A549 (cell line): ENCODE results near the gene ATP6V1B1. TPM values are rescaled to one million over a fixed set of nuclear protein-coding genes. Genes with fewer than 3 reads are reported as not detected.
A peak's percentile ranks its signal among the peaks of the same experiment; 100 is the strongest.

ENCODE experiments used
- ATAC-seq, 2 experiments: fragments of 200-7000 bp in 1 of 2; fragments of >200 bp in 1 of 2; cut with Nextera tagmentation in 1 of 2; cut with Tn5 transposase in 1 of 2; 3 replicates each; pipeline versions ENCODE4 v1.8.0 to v1.9.1; 2018 to 2020; ENCODE audit warnings: mild to moderate bottlenecking in 1 of 2, moderate library complexity in 1 of 2
- CTCF ChIA-PET: fragments of 300-600 bp; sonication (Branson Sonifier 250); formaldehyde crosslinking; extraction: SDS; loops from one replicate; lab custom pipeline; 2021; ENCODE audit warnings: antibody characterized with exemption, inconsistent platforms; lab: Yijun Ruan, JAX
- POLR2A ChIA-PET: fragments of 350-600 bp; formaldehyde crosslinking; extraction: SDS; loops from one replicate; lab custom pipeline; 2021; ENCODE audit warnings: antibody characterized with exemption, inconsistent platforms; lab: Yijun Ruan, JAX
- DNase-seq, 2 experiments: peaks; one replicate each; pipeline versions ENCODE4 v3.0.0 to v3.0.0-alpha.2; 2011 to 2016; ENCODE audit warnings: low read depth in 1 of 2, low spot score in 1 of 2
- FAIRE-seq: peaks from 2 replicates; lab custom pipeline; 2011; peaks lifted over from hg19 to GRCh38; lab: Jason Lieb, UNC
- H3K27ac ChIP-seq, 2 experiments: fragments of >200 bp; sonication (Bioruptor Twin); formaldehyde crosslinking; 3 replicates each; pipeline ENCODE4 v1.5.1; 2016 to 2017
- H3K4me1 ChIP-seq: fragments of >200 bp; sonication (Bioruptor Twin); formaldehyde crosslinking; 3 replicates; pipeline ENCODE4 v1.6.1; 2016
- H3K4me2 ChIP-seq: fragments of >200 bp; sonication (Bioruptor Twin); formaldehyde crosslinking; 3 replicates; pipeline ENCODE4 v1.6.1; 2016
- H3K4me3 ChIP-seq: fragments of >200 bp; sonication (Bioruptor Twin); formaldehyde crosslinking; 3 replicates; pipeline ENCODE4 v1.5.1; 2016
- H3K9me3 ChIP-seq: fragments of >200 bp; sonication (Bioruptor Twin); formaldehyde crosslinking; 3 replicates; pipeline ENCODE4 v1.6.1; 2016
- BHLHE40 ChIP-seq: IDR thresholded peaks from 2 replicates; pipeline ENCODE4 v1.6.1; 2012; ENCODE audit warnings: low read depth, low read length, inconsistent platforms
- CTCF ChIP-seq: fragments of >200 bp; sonication (Bioruptor Twin); formaldehyde crosslinking; IDR thresholded peaks from 3 replicates; pipeline ENCODE4 v1.5.1; 2016
- EP300 ChIP-seq, 2 experiments: fragments of >200 bp; sonication (Bioruptor Twin); formaldehyde crosslinking; IDR thresholded peaks; 2 replicates in 1 of 2; 3 replicates in 1 of 2; pipeline ENCODE4 v1.6.1; 2016 to 2017
- FOSB ChIP-seq: fragments of 250-450 bp; sonication (Bioruptor Pico); IDR thresholded peaks from 2 replicates; pipeline ENCODE4 v1.5.0; 2020; ENCODE audit warnings: mild to moderate bottlenecking, moderate library complexity
- FOXS1 ChIP-seq: fragments of 250-450 bp; sonication (Bioruptor Pico); IDR thresholded peaks from 2 replicates; pipeline ENCODE4 v1.5.0; 2020; ENCODE audit warnings: mild to moderate bottlenecking, moderate library complexity
- HDAC2 ChIP-seq: fragments of 200-600 bp; sonication (generic); IDR thresholded peaks from 2 replicates; pipeline ENCODE4 v1.6.1; 2016
- HOXB13 ChIP-seq: fragments of 250-450 bp; sonication (Bioruptor Pico); IDR thresholded peaks from 2 replicates; pipeline ENCODE4 v1.5.0; 2020; ENCODE audit warnings: low read depth, mild to moderate bottlenecking, moderate library complexity
- JUN ChIP-seq, 2 experiments: fragments of >200 bp; sonication (Bioruptor Twin); formaldehyde crosslinking; IDR thresholded peaks; 2 replicates in 1 of 2; 3 replicates in 1 of 2; pipeline ENCODE4 v1.6.1; 2016 to 2017
- JUNB ChIP-seq: fragments of >200 bp; sonication (Bioruptor Twin); formaldehyde crosslinking; IDR thresholded peaks from 2 replicates; pipeline ENCODE4 v1.6.1; 2016
- KDM1A ChIP-seq: fragments of 200-600 bp; sonication (generic); IDR thresholded peaks from 2 replicates; pipeline ENCODE4 v1.6.1; 2016; ENCODE audit warnings: low read depth, mild to moderate bottlenecking
- KDM5A ChIP-seq: fragments of 200-600 bp; sonication (generic); IDR thresholded peaks from 2 replicates; pipeline ENCODE4 v1.6.1; 2016; ENCODE audit warnings: antibody characterized with exemption, mild to moderate bottlenecking
- MAFK ChIP-seq: fragments of 450-650 bp; IDR thresholded peaks from 2 replicates; pipeline ENCODE4 v1.6.1; 2014; ENCODE audit not compliant: partially characterized antibody
- MAZ ChIP-seq: fragments of 150-350 bp; IDR thresholded peaks from 2 replicates; pipeline ENCODE4 v1.6.1; 2014; ENCODE audit warnings: antibody characterized with exemption, low read depth, low read length, borderline replicate concordance
- MYC ChIP-seq: IDR thresholded peaks from 2 replicates; pipeline ENCODE4 v1.6.1; 2012; ENCODE audit warnings: mild to moderate bottlenecking, inconsistent platforms, low read length, improper control_type of control experiment, borderline replicate concordance
- NR3C1 ChIP-seq: fragments of >200 bp; sonication (Bioruptor Twin); formaldehyde crosslinking; IDR thresholded peaks from 3 replicates; pipeline ENCODE4 v1.6.1; 2017
- RAD21 ChIP-seq, 2 experiments: fragments of >200 bp in 1 of 2; sonication (Bioruptor Twin) in 1 of 2; formaldehyde crosslinking in 1 of 2; IDR thresholded peaks in 1 of 2; conservative IDR thresholded peaks in 1 of 2; 2 replicates in 1 of 2; 3 replicates in 1 of 2; pipeline ENCODE4 v1.6.1; 2012 to 2018; ENCODE audit warnings: inconsistent platforms in 1 of 2
- REST ChIP-seq: fragments of 200-600 bp; sonication (generic); IDR thresholded peaks from 2 replicates; pipeline ENCODE4 v1.6.1; 2016; ENCODE audit warnings: antibody characterized with exemption, mild to moderate bottlenecking, moderate library complexity
- RFX5 ChIP-seq: fragments of 450-650 bp; IDR thresholded peaks from 2 replicates; pipeline ENCODE4 v1.7.1; 2014; ENCODE audit warnings: antibody characterized with exemption, mild to moderate bottlenecking, moderate library complexity
- SREBF2 ChIP-seq: fragments of 450-650 bp; IDR thresholded peaks from 2 replicates; pipeline ENCODE4 v1.6.1; 2014; ENCODE audit warnings: mild to moderate bottlenecking, moderate library complexity
- TFCP2L1 ChIP-seq: fragments of 250-450 bp; sonication (Bioruptor Pico); IDR thresholded peaks from 2 replicates; pipeline ENCODE4 v1.5.0; 2021; ENCODE audit warnings: mild to moderate bottlenecking
- ZC3H11A ChIP-seq: fragments of 450-650 bp; IDR thresholded peaks from 2 replicates; pipeline ENCODE4 v1.6.1; 2014; ENCODE audit warnings: antibody characterized with exemption, mild to moderate bottlenecking
- ZFP36 ChIP-seq: fragments of 450-650 bp; IDR thresholded peaks from 2 replicates; pipeline ENCODE4 v1.6.1; 2014; ENCODE audit warnings: borderline replicate concordance; ENCODE audit not compliant: partially characterized antibody
- ZSCAN20 ChIP-seq: fragments of 250-450 bp; sonication (Bioruptor Pico); IDR thresholded peaks from 2 replicates; pipeline ENCODE4 v1.8.0; 2022; ENCODE audit warnings: mild to moderate bottlenecking, moderate library complexity
- WGBS: methylation state at CpG from one replicate; pipeline ENCODE4 v1.1.6; 2017; ENCODE audit errors: missing lambda C conversion rate; 5-methylcytosine and 5-hydroxymethylcytosine counted together
- polyA plus RNA-seq, 4 experiments: library from polyadenylated mRNA; depleted of rRNA in 3 of 4; stranded (reverse); fragments of >200 nt; fragmentation: RNase III in 1 of 4; extraction: RNeasy Plus Mini Kit Qiagen cat#74134 plus additional on column Dnase treatment in 1 of 4; gene quantifications; 2 replicates in 3 of 4; 3 replicates in 1 of 4; pipeline ENCODE4 v1.2.3, GENCODE V29; 2011 to 2017
- TF ChIP-seq, protein P1 (sequence below): IDR thresholded peaks from 2 replicates; pipeline ENCODE4 v1.6.1; 2012

Gene ATP6V1B1
- polyA plus RNA-seq, 2 of the 4 experiments (the other 2 are of a cell fraction): 1.9 to 2.5 TPM

DNA sequence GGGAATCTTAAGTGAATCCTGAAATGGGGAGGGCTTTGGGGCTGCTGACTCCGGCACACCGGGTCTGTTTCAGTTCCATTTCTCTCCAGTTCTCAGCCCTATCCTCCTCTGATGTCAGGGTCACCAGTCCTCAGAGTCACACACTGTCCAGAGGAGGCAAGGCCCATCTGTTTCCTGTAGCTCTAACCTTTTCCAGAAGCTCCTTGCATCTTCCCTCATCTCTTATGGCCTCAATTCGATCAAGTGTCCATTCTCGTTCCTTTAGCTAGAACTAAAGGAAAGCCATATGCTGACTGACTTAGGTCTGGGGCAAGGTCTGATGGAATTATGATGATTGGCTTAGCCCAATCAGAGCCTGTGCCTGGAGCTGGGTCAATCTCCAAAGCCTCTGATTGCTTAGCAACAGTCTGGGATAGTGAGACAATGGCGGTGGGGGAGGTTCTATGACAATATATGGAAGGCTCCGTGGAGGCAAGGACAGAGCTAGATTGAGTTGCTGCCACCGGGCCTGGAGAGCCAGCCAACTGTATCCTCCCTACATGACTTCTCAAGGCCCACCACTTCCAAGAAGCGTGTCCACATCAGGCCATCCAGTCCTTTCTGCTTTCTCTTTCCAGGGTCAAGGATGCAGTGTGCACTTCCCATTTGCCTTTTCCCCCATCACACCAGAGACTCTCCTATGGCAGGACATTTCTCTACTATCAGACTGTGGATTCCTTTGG, 48.0 kb downstream of the ATP6V1B1 start (continued):
- TF ChIP-seq, protein P1, sequence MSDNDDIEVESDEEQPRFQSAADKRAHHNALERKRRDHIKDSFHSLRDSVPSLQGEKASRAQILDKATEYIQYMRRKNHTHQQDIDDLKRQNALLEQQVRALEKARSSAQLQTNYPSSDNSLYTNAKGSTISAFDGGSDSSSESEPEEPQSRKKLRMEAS: no peak
- TF ChIP-seq JUNB (no peak), TFCP2L1 (CRISPR knock-in tag) (no peak), KDM1A (no peak)

DNA sequence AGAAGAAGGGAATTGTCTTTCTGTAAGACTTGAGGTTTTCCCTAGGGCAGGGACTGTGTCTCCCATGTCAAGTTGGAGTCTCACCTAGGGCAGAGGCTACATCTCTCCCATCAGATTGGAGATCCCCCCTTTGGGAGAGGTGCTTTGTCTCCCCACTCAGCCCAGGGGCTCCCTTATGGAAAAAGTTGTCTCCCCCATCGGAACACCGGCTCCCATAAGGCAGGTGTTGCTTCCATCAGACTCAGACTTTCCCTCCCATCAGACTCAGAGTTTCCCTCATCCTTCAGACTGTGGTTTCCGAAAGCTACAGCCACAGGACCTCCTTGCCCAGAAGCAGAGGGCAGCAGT, 48.5 kb downstream of the ATP6V1B1 start:
- FAIRE-seq: no peak
- Histone ChIP-seq H3K4me3 (no peak overlapping the region), H3K4me2 (no peak overlapping the region), H3K9me3 (no peaks in the 10 kb centered on the region), H3K4me1 (no peaks in the 10 kb centered on the region)
- WGBS: 94% methylated on average over 3 of the region's 3 CpGs
- ATAC-seq: no peak
- POLR2A ChIA-PET: no interaction called here
- TF ChIP-seq FOSB (CRISPR knock-in tag): no peak
- TF ChIP-seq ZFP36: no peak
- TF ChIP-seq HOXB13 (CRISPR knock-in tag): no peak
- TF ChIP-seq SREBF2: no peak
- no peak for TF ChIP-seq MAFK
- TF ChIP-seq EP300 (IDR thresholded peaks at IDR 0.05): no peak
- TF ChIP-seq FOXS1 (CRISPR knock-in tag): no peak
- TF ChIP-seq MAZ: no peak
- TF ChIP-seq ZC3H11A: no peak
- TF ChIP-seq, all 56 proteins: peak for 0
- CTCF ChIA-PET: interaction anchor here (0.7 to 10.9 kb wide), 17 partner anchors 9 to 680 kb away, joined by 3 to 171 read pairs (median 5); partner anchors contain the start of gene FIGLA
- H3K27ac ChIP-seq: no peak overlapping the region
- DNase-seq: no peak

DNA sequence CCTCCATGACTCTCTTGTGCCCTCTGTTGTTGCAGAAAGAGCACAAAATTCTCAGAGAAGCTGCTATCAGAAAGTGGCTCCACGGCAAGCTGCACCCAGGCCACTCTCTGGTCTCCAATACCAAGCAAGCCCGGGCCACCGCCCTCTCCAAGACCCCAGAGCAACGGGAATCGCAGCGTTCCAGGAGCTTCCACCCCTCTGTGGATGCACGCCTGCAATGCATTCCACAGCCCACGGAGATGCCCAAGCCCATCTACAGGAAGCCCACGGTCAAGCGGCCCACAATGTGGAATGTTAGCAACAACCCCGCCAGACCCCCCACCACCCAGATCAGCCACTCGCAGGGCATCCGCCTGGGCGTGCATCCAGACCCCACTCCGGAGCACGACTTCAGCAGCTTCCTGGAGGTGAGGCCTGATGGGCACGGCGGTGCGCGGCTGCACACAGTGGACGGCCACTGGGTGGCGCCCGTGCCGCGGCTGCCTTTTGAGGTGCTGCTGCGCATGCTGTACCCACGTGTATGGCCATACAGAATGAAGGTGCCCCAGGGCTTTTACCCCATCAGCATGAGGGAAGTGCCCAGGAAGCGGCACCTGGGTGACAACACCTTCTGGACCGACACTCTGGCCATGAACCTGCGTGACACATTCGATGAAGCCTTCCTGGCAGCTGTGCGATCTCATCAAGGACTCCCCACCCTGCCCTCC, 49.0 kb downstream of the ATP6V1B1 start:
- DNase-seq (peak; percentile 67 to 79), ATAC-seq (peak; percentile 87 to 98), FAIRE-seq (no peak)
- TF ChIP-seq RAD21 (conservative IDR thresholded peaks at IDR 0.05 in 1 of 2, IDR thresholded peaks at IDR 0.05 in 1 of 2): peak in 1 of 2 experiments; percentile 20; a peak in 1 of 5 replicates
- peak; percentile 67 for TF ChIP-seq CTCF
- TF ChIP-seq, protein P1: peak; percentile 80
- TF ChIP-seq FOSB (CRISPR knock-in tag): no peak
- no peak for TF ChIP-seq KDM5A
- Histone ChIP-seq H3K4me2 (no peak overlapping the region), H3K4me3 (no peak overlapping the region), H3K9me3 (no peaks in the 10 kb centered on the region), H3K27ac (no peak overlapping the region), H3K4me1 (no peaks in the 10 kb centered on the region)
- ChIA-PET POLR2A (no interaction called here), CTCF (interaction anchor here (0.7 to 10.9 kb wide), 20 partner anchors 8 to 681 kb away, joined by 3 to 171 read pairs (median 4); partner anchors contain the start of gene FIGLA)
- 58% methylated on average over 30 of the region's 32 CpGs for WGBS

- Histone ChIP-seq H3K9me3 (no peaks in the 10 kb centered on the region), H3K4me3 (no peak overlapping the region), H3K4me1 (no peaks in the 10 kb centered on the region), H3K27ac (no peak overlapping the region), H3K4me2 (no peak overlapping the region)
- FAIRE-seq (no peak), ATAC-seq (no peak), DNase-seq (no peak)
- POLR2A ChIA-PET: no interaction called here
- CTCF ChIA-PET: interaction anchor here (0.7 to 10.9 kb wide), 14 partner anchors 9 to 681 kb away, joined by 3 to 171 read pairs (median 4); partner anchors contain the start of gene FIGLA
- WGBS: 69% methylated on average over 5 of the region's 5 CpGs
- no peak for TF ChIP-seq RFX5
- TF ChIP-seq JUN (IDR thresholded peaks at IDR 0.05): no peak
- TF ChIP-seq MYC: no peak
- no peak for TF ChIP-seq MAFK
- TF ChIP-seq JUNB: no peak
- no peak for TF ChIP-seq BHLHE40
- TF ChIP-seq ZSCAN20 (CRISPR knock-in tag): no peak
- no peak for TF ChIP-seq REST
- TF ChIP-seq NR3C1: no peak
- no peak for TF ChIP-seq MAZ
- no peak for TF ChIP-seq HDAC2
Observed at GRCh38 chr2:70985283-70985688, 49.6 kb downstream of the ATP6V1B1 start.
